Lower leg skin (tissue), 4 donors: ENCODE results near the gene MRPL39. TPM values are rescaled to one million over a fixed set of nuclear protein-coding genes. Genes with fewer than 3 reads are reported as not detected.

Experiments used
- DNase-seq, 2 donors: peaks; one replicate each; pipeline ENCODE4 v3.0.0-alpha.2; 2019; ENCODE audit warnings: low spot score in 2 of 2
- H3K4me3 ChIP-seq: fragments of 200-600 bp; sonication (generic); 2 replicates; pipeline ENCODE4 v1.5.1; 2017; ENCODE audit warnings: mild to moderate bottlenecking, low read depth; ENCODE audit not compliant: poor library complexity, severe bottlenecking
- CTCF ChIP-seq, 3 donors: fragments of 450-650 bp; IDR thresholded peaks; one replicate each; pipeline ENCODE4 v1.5.1; 2016; ENCODE audit warnings: antibody characterized with exemption in 3 of 3, mild to moderate bottlenecking in 3 of 3, moderate library complexity in 2 of 3
- POLR2A ChIP-seq, 2 donors: fragments of 450-650 bp; IDR thresholded peaks; one replicate each; pipeline ENCODE4 v1.6.1; 2016 to 2017; ENCODE audit warnings: antibody characterized with exemption in 2 of 2, mild to moderate bottlenecking in 1 of 2, moderate library complexity in 1 of 2
- WGBS, 2 donors: methylation state at CpG; one replicate each; pipeline ENCODE4 v1.1.5; 2018; 5-methylcytosine and 5-hydroxymethylcytosine counted together
- intact Hi-C: fragments of 100-400 bp; cut with DNase I; formaldehyde crosslinking; loops from one replicate; pipeline ENCODE4 v1.15.0; 2023; ENCODE audit warnings: low total_unique reads
- microRNA counts, 2 donors: library from miRNA; unstranded; fragments of <30 nt; microRNA quantifications; one replicate each; lab custom pipeline; 2016
- total RNA-seq, 4 donors: library from RNA; depleted of rRNA; stranded (reverse); fragments of >200 nt; gene quantifications; one replicate each; pipeline ENCODE4 v1.1.0, GENCODE V29; 2016

The MRPL39 gene
- total RNA-seq, 4 donors from 2014 or later = 18.0 to 26.5 (median 21.4) TPM

DNA sequence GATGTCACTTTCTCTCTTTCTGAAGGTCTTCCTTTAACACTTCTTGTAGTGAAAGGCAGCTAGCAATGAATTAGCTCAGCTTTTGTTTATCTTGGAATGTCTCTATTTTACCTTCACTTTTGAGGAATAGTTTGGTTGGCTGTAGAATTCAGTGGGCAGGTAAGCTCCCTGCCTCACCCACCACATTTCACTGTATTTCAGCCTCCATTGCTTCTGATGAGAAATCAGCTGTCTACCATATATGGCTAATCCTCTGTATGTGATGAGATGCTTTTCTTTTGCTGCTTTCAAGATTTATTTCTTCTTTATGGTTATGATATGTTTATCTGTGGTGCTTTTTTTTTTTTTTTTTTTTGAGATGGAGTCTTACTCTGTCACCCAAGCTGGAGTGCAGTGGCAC is 70.1 kb downstream of the MRPL39 start:
- intact Hi-C loops = no loop called here
- TF ChIP-seq POLR2A (IDR thresholded peaks at IDR 0.05) = no peak
- TF ChIP-seq CTCF (IDR thresholded peaks at IDR 0.05) = no peak
- DNase-seq = no peak
- no peak overlapping the region for H3K4me3 ChIP-seq

DNA sequence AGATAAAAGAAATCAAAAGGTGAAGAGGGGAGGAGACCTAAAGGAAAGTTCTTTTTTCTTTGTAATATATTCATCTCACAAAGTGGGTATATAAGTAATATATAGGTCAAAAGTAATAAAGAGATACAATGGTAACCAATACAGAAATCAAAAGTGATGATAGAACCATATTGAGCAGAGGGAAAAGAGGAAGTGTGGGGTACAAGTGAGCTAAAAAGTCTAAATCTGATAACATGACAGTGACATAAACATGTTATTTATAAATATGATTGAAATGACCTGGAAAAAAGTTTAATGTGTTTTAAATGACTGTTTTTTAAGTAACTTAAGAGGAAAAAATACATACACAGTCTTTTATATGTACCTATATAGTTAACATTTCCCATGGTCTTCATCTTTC is 70.5 kb downstream of the MRPL39 start:
- DNase-seq = no peak
- H3K4me3 ChIP-seq = no peak overlapping the region
- TF ChIP-seq CTCF (IDR thresholded peaks at IDR 0.05) = no peak
- intact Hi-C loops = no loop called here

DNA sequence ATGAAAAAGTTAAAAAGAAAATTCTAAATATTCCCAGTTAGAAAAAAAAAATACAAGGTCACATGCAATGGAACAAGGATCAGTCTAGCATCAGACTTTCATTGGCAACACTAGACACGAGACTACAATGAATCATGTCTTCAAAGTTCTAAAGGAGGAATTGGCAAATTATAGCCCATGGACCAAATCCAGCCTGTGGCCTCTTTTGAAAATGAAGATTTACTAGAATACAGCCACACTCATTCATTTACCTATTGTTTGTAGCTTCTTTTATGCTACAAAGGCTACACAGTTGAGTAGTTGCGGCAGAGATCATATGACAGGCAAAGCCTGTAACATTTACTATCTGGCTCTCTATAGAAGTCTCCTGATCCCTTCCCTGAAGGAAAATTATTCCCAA is 71.4 kb downstream of the MRPL39 start:
- TF ChIP-seq CTCF (IDR thresholded peaks at IDR 0.05) = no peak
- no peak for TF ChIP-seq POLR2A (IDR thresholded peaks at IDR 0.05)
- no peak overlapping the region for H3K4me3 ChIP-seq
- intact Hi-C loops = no loop called here
- no peak for DNase-seq
- 48 to 54% methylated on average over 2 of the region's 2 CpGs for WGBS, 2 donors

MicroRNAs encoded within 50 kb of the gene (microRNA counts, 767-probe panel; counts per million panel counts)
- microRNA hsa-miR-155-5p (lab: Ali Mortazavi, UCI) = 0 to 358 counts per million in 2 donors

Other genes with a start within 250 kb of the MRPL39 start
- 10 to 100 TPM in 1 of 4 donors, 1 to 10 TPM in 3; 1.5 to 11.1 (median 4.1) TPM for gene JAM2, start 31.8 kb upstream of the MRPL39 start, total RNA-seq
- gene ATP5PF, start 127.4 kb upstream of the MRPL39 start, total RNA-seq = 10 to 100 TPM; 28.6 to 55.7 (median 40.5) TPM
- gene GABPA, start 127.5 kb upstream of the MRPL39 start, total RNA-seq = 10 to 100 TPM; 14.8 to 19.1 (median 16.8) TPM